Ishikawa (cell line): ENCODE results near the gene BATF2.

Experiments used
- FOXM1 ChIP-seq: IDR thresholded peaks from 2 replicates; pipeline ENCODE4 v1.6.1; 2012; ENCODE audit warnings: low read depth, borderline replicate concordance
- RAD21 ChIP-seq: IDR thresholded peaks from 2 replicates; pipeline ENCODE4 v1.6.1; 2012; ENCODE audit warnings: low read depth
- TEAD4 ChIP-seq: IDR thresholded peaks from 2 replicates; pipeline ENCODE4 v1.6.1; 2012
- YY1 ChIP-seq: IDR thresholded peaks from 2 replicates; pipeline ENCODE4 v1.6.1; 2012; ENCODE audit warnings: low read depth
- ZBTB7A ChIP-seq: IDR thresholded peaks from 2 replicates; pipeline ENCODE4 v1.6.1; 2012; ENCODE audit warnings: low read depth

- no peak for TF ChIP-seq TEAD4
- no peak for TF ChIP-seq YY1
- TF ChIP-seq FOXM1, result no peak
- TF ChIP-seq ZBTB7A, result no peak
- TF ChIP-seq RAD21, result no peak
These were observed 18.0 kb upstream of the BATF2 start for GRCh38 chr11:65014726-65015227.
